Muscle of back (tissue), 11 donors: ENCODE measurements around the gene HOXD8. TPM values are rescaled to one million over a fixed set of nuclear protein-coding genes. Genes with fewer than 3 reads are reported as not detected.

Source experiments
- DNase-seq, 3 donors: peaks; one replicate each; pipeline versions ENCODE4 v3.0.0 to v3.0.0-alpha.2; 2013
- polyA plus RNA-seq, 10 donors: library from polyadenylated mRNA; unstranded; fragments of 120-200 nt; gene quantifications; one replicate each; pipeline ENCODE4 v1.2.1, GENCODE V29; 2013; ENCODE audit not compliant: insufficient read length in 10 of 10

The HOXD8 gene
- polyA plus RNA-seq, 10 donors, result 30.6 to 43.1 (median 40.2) TPM

GRCh38 chr2:176140513-176141317 is 11.2 kb downstream of the HOXD8 start:
- DNase-seq, result peak; percentile 90 to 97 (median 94)

DNA sequence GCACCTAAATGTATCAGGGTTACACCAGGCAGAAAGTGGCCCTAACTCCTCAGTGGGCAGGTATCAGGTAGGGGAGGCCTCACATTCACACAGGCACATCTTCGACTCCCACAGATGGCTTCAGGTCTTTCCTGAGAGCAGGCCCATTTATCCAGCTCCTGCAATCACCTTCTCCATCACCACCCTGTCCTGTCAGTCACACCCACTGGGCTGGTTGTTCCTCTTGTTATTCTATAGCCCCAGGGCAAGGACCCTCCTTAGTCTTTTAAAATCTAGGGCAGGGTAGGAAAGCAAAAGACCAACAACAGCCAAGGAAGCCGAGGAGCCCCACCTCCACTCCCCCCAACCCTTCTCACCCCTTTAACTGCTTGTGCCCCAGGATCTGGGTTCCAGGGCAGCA is 12.8 kb downstream of the HOXD8 start:
- DNase-seq, result no peak

- no peak for DNase-seq
Observed at GRCh38 chr2:176145085-176145969, 15.8 kb downstream of the HOXD8 start.

GRCh38 chr2:176146101-176146500 is 16.6 kb downstream of the HOXD8 start:
- DNase-seq, result peak in 1 of 3 donors; percentile 55

GRCh38 chr2:176146645-176147044 is 17.1 kb downstream of the HOXD8 start:
- DNase-seq, result no peak

DNA sequence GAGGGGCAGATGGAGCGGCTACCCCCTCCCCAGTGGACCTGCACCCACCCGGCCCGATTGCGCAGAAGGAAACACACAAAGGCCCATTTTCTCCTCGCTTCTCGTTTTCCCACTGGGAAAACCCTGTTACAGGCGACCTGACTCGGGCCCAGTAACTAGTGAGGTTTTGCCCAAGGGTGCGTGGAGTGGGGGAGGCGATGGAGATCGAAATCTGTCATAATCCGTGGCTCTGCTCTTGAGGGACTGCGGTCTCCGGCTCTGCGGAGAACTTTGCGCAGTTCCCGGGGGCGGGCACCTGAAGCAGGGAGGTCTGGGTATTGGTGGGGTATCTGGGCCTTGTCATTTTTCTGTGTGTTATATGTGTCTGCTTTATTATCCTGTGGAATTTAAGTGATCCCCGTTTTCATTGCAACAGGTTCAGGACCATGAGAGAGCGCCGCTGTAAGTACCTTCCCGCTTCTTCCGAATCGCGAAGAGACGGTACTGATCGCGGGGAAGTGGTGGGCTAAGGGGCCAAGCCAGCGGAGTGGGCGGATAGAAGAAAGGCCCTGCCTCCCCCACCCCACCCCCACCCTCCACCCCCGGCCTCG is 17.8 kb downstream of the HOXD8 start:
- DNase-seq, result no peak

DNA sequence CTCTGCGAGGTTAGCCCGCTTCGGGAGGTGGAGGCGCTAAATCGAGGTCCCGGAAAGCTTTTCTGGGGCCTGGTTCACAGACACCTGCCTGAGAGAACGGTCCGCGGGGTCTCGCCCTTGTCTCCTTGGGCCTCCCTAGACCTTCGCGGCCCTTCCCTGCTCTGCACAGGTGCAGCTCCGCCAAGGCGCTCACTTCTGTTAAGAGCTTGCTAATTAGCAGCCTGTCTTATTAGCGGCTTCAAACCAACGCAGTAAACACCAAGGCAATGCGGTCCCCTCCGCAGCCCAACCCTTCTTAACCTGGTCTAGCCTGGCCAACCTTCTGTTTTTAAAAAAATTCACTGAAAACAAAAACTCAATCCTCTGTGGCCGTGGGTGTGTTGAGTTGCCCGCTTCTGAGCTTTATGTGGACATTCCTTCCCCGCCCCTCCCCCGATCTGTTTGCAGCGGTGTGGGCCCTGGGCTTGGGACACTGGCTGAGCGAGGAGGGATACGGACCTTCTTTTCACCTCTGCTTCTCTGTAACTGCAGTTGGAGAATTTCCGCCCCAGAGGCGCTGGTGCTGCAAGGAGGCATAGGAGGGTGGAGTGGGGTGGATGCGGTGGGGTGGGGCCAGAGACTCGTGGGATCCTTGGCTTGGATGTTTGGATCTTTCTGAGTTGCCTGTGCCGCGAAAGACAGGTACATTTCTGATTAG is 18.4 kb downstream of the HOXD8 start:
- no peak for DNase-seq

GRCh38 chr2:176148751-176149421 is 19.4 kb downstream of the HOXD8 start:
- DNase-seq, result no peak

DNA sequence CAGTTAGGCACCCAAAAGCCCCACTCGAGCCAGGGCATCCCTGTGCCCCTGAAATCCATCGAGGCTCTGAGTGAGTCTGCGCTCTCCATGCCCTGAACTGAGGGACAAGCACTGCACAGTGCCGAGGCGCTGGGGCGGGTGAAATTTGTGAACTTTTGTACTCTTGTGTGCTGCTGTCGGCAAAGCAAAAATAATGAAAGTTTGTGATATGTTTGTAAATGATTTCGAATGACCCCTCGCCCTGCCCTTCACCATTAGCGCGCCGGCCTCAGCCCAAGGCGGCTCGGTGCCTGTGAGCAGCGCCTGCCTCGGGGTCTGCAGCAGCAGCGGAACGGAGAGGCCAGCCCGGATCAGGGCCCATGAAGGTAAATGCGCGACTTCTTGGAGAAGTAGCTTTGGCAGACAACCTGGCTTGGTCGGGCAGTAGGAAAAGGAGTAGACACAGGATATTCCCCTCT is 20.0 kb downstream of the HOXD8 start:
- DNase-seq, result no peak

DNA sequence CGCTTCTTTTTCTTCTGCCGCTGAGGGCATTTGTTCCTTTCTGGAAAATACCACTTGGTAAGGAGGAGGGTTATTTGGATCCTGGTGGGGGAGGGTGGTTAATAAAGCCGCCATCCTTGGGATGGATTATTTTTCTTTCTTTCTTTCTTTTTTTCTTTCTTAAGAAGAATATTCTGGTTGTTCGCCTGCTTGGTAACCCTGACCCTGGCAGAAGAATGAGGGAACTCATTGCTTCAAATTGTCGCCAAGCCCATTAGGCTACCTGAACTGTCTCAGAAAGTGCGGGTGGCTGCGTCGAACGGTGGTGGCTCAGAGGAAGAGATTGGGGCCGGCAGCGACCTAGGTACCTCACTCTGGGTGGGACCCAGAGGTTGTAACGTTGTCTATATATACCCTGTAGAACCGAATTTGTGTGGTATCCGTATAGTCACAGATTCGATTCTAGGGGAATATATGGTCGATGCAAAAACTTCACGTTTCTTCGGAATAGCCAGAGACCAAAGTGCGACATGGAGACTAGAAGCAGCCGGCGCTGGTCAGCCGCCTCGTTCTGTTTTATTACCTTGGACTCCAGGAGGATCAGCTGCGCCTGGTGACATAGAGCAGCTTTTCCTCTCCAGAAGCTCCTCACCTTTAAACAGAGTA is 20.6 kb downstream of the HOXD8 start:
- no peak for DNase-seq

GRCh38 chr2:176150584-176151441 is 21.3 kb downstream of the HOXD8 start:
- no peak for DNase-seq

DNA sequence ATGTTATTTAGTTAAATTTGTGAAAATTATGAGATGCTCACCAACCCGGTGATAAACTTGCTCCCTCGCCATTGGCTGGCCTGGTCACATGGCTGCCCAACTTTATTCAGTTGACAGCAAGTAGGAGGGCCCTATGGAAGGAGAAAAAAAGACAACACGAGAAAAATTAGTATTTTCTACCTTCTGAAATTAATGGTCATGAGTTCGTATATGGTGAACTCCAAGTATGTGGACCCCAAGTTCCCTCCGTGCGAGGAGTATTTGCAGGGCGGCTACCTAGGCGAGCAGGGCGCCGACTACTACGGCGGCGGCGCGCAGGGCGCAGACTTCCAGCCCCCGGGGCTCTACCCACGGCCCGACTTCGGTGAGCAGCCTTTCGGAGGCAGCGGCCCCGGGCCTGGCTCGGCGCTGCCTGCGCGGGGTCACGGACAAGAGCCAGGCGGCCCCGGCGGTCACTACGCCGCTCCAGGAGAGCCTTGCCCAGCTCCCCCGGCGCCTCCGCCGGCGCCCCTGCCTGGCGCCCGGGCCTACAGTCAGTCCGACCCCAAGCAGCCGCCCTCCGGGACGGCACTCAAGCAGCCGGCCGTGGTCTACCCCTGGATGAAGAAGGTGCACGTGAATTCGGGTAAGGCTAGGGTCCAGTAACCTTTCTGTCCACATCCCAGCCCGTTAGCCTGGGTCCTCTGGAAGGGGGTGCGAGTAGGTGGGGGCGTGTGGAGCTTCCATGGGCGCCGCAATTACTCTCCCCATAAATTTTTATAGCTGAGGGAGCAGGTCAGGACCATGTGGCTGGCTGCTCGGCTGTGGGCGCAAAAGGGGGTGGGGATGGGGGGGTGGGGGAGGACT is 22.2 kb downstream of the HOXD8 start, which contains the start of gene HOXD4:
HOXD4 (plus strand) TSS at position 109 of the 846 bp plus-strand sequence; CDS start at position 193, 84 bp downstream.
- peak in 1 of 3 donors; percentile 31 for DNase-seq

DNA sequence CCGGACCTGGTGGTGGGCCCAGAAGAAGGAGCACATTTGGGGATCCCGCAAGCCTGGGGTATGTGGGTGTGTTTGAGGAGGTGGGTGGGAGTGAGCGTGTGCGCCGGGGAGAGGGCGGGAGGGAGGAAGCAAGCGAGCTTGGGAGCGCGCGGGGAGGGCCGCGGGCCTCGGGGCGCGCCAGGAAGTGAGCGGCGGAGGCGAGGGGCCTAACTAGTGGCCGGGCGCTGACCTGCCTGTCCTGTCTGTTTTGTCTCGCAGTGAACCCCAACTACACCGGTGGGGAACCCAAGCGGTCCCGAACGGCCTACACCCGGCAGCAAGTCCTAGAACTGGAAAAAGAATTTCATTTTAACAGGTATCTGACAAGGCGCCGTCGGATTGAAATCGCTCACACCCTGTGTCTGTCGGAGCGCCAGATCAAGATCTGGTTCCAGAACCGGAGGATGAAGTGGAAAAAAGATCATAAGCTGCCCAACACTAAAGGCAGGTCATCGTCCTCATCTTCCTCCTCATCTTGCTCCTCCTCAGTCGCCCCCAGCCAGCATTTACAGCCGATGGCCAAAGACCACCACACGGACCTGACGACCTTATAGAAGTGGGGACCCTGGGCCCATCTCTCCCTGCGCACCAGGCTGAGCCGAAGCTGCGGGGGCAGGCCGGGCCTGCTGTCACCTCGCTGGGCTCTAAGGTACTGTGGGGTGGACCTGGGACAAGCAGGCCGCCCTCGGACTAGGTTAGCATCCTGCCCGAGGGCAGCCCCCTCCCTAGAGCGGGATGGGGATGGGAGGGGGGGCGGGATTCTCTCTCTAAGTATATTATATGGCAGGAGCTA is 23.1 kb downstream of the HOXD8 start:
- DNase-seq, result peak in 2 of 3 donors; percentile 46 to 51

DNA sequence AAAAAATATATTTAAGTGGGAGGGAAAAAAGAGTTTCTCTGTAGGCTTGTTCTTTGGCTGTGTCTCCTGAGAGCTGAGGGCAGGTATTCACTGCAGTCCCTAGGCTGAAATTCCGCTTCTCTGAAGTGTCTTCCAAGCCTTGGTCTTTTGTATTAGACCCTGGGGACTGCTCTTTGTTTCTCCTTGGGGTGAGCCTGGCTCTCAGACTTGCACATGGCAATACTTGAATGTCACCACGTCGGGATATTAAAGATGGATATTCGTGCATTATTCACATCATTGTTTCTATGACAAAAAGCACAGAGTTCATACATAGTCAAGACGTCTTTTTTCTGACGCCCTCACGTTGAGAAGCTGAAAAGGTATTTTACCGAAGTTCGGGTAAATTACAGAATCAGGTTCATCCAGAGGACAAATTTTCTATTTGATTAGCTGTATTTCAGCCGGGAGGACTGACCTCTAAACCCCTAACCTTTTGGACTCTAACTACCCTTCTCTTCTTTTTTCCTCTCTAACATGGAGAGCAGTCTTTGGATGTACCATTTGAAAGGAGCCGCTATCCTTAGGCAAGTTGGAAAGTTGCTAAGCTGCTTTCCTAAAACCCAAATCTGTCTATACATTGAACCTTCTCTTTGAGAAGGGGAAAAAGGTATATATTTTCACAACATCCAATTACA is 25.2 kb downstream of the HOXD8 start:
- no peak for DNase-seq

DNA sequence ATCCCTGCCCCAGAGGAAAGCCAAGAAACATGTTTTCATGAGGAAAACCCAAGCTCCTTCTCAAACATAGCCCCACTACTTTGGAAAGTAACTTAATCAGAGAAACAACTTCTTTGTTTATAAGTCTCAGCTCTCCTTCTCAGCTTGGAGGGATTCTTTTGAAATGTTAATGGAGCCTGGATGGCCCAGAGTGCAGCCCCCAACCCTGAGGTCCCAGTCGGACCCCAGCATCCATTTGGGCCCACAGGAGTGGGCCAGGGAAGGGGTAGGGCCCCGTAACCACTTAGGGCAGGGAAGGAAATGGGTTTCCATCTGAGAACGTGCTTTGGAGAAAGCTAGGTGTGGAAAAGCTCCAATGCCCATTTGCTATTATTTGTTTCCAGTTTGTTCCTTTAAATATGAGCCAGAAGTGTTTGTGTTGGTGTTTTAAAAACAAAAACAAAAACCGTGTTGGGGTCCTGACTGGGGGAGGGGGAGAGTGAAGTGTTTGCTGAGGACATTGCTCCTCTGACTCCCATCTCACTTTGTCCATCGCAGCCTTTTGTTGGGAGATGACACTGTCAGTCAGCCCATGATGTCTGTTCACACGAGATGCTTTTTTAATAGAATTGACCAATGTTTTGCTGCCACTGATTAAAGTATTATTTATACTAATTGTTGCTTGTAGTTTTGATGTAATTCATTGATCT is 26.0 kb downstream of the HOXD8 start:
- DNase-seq, result no peak

DNA sequence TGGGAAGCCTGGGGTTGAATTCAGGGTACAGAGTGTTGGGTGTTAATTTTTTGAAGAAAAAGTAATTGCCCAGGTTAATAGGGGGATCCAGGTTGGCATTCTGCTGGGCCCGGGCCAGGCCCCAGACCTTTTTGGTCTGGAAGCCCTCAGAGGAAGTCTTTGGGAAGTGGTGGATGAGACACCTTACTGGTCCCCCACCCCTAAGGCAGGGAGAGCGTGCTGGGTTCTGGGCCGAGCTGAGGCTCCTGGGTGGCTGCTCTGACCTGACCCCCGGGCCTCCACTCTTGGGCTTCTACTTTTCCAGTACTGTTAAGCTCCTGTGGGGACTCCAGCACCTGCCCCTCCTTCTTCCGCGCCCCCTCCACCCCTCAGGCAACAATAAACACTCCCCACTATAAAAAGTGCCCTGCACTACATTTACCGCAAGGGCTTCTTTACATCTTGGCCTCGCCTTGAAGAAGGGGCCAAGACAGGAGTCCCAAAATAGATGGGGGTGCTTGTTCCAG is 26.8 kb downstream of the HOXD8 start:
- peak in 1 of 3 donors; percentile 28 for DNase-seq
